Cardiac muscle cell (in vitro differentiated cells and primary cell): ENCODE measurements around the gene ABCC8. TPM values are rescaled to one million over a fixed set of nuclear protein-coding genes. Genes with fewer than 3 reads are reported as not detected.

Experiments
- DNase-seq, 2 donors: peaks; one replicate each; pipeline versions ENCODE4 v3.0.0 to v3.0.0-alpha.2; 2010 to 2017; ENCODE audit warnings: low read depth in 1 of 2, low spot score in 1 of 2
- H3K27ac ChIP-seq: fragments of 200-600 bp; sonication (generic); 2 replicates; pipeline ENCODE4 v1.5.1; 2016
- H3K27me3 ChIP-seq: fragments of 200-600 bp; sonication (generic); 2 replicates; pipeline ENCODE4 v1.6.0; 2016; ENCODE audit warnings: control low read depth
- H3K36me3 ChIP-seq: fragments of 200-600 bp; sonication (generic); 2 replicates; pipeline ENCODE4 v1.5.1; 2016; ENCODE audit warnings: control low read depth
- H3K4me1 ChIP-seq: fragments of 200-600 bp; sonication (generic); 2 replicates; pipeline ENCODE4 v1.8.1; 2017; ENCODE audit warnings: low read depth, mild to moderate bottlenecking, mixed run types
- H3K4me3 ChIP-seq: fragments of 200-600 bp; sonication (generic); 2 replicates; pipeline ENCODE4 v1.5.1; 2016; ENCODE audit warnings: mild to moderate bottlenecking
- H3K9me3 ChIP-seq: fragments of 200-600 bp; sonication (generic); 2 replicates; pipeline ENCODE4 v1.5.1; 2017; ENCODE audit warnings: low read depth, mild to moderate bottlenecking, control low read depth
- CTCF ChIP-seq: IDR thresholded peaks from 2 replicates; pipeline ENCODE4 v1.5.1; 2012; ENCODE audit warnings: low read depth, mild to moderate bottlenecking, low read length
- polyA plus RNA-seq: library from polyadenylated mRNA; unstranded; fragments of >200 nt; fragmentation: Nextera tagmentation; extraction: Ambion mirVana; gene quantifications from 2 replicates; pipeline ENCODE4 v1.2.1, GENCODE V29; 2016
- total RNA-seq: library from RNA; depleted of rRNA; stranded (reverse); fragments of >200 nt; gene quantifications from 2 replicates; pipeline ENCODE4 v1.2.3, GENCODE V29; 2016

The ABCC8 gene
- total and polyA plus RNA-seq, 2 experiments from 2014 or later: 2.4 to 5.3 TPM

- no peak for TF ChIP-seq CTCF
- Histone ChIP-seq H3K27me3 (no peaks in the 10 kb centered on the region), H3K4me3 (no peak overlapping the region)
These were observed 24.0 kb downstream of the ABCC8 start for GRCh38 chr11:17452668-17453067.

GRCh38 chr11:17449158-17449557 lies 27.5 kb downstream of the ABCC8 start:
- Histone ChIP-seq H3K27ac (no peak overlapping the region), H3K4me3 (no peak overlapping the region), H3K9me3 (no peaks in the 10 kb centered on the region), H3K27me3 (no peaks in the 10 kb centered on the region), H3K36me3 (no peaks in the 10 kb centered on the region), H3K4me1 (no peaks in the 10 kb centered on the region)
- no peak for DNase-seq
- no peak for TF ChIP-seq CTCF

More at GRCh38 chr11:17452668-17453067, 24.0 kb downstream of the ABCC8 start:
- no peaks in the 10 kb centered on the region for H3K9me3 ChIP-seq
- DNase-seq: no peak
- no peaks in the 10 kb centered on the region for H3K4me1 ChIP-seq
- no peaks in the 10 kb centered on the region for H3K36me3 ChIP-seq
- H3K27ac ChIP-seq: no peak overlapping the region

GRCh38 chr11:17446482-17446881 lies 30.2 kb downstream of the ABCC8 start:
- Histone ChIP-seq H3K4me3 (no peak overlapping the region), H3K27ac (no peak overlapping the region), H3K36me3 (no peaks in the 10 kb centered on the region), H3K9me3 (no peaks in the 10 kb centered on the region), H3K27me3 (no peaks in the 10 kb centered on the region), H3K4me1 (no peaks in the 10 kb centered on the region)
- no peak for TF ChIP-seq CTCF
- no peak for DNase-seq

- no peak for DNase-seq
- Histone ChIP-seq H3K4me3 (no peak overlapping the region), H3K27me3 (no peaks in the 10 kb centered on the region), H3K36me3 (no peaks in the 10 kb centered on the region), H3K27ac (no peak overlapping the region), H3K9me3 (no peaks in the 10 kb centered on the region), H3K4me1 (no peaks in the 10 kb centered on the region)
- TF ChIP-seq CTCF: no peak
These were observed 31.3 kb downstream of the ABCC8 start for GRCh38 chr11:17445240-17445795.

- TF ChIP-seq CTCF: no peak
- no peaks in the 10 kb centered on the region for H3K36me3 ChIP-seq
- no peaks in the 10 kb centered on the region for H3K27me3 ChIP-seq
- H3K27ac ChIP-seq: no peak overlapping the region
- no peaks in the 10 kb centered on the region for H3K9me3 ChIP-seq
- no peak for DNase-seq
- no peaks in the 10 kb centered on the region for H3K4me1 ChIP-seq
- H3K4me3 ChIP-seq: no peak overlapping the region
These were observed 32.5 kb downstream of the ABCC8 start for GRCh38 chr11:17443926-17444690.
